CD1c-positive myeloid dendritic cell (primary cell): ENCODE measurements around the gene RAB7A.
A peak's percentile ranks its signal among the peaks of the same experiment; 100 is the strongest.
"Not testable (repeated sequence)": the region's sequence is repeated elsewhere in the genome, so short reads cannot be mapped to it uniquely, and the experiment has no call there.

ENCODE experiments used
- DNase-seq: peaks from one replicate; pipeline ENCODE4 v3.0.0-alpha.2; 2016; ENCODE audit errors: extremely low spot score

RAB7A gene

DNA sequence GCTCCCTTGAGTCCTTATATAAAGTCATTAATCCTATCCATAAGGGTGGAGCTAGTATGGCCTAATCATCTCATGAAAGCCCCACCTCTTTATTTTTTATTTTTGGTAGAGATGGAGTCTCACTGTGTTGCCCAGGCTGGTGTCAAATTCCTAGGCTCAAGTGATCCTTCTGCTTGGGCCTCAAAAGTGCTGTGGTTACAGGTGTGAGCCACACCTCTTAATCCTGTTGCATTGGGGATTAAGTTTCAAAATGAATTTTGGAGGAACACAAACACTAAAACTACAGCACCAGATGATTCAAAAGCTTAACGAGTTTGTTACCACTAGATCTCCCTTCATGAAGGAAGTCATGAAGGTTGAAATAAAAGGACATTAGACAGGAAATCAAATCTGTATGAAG is 27.7 kb downstream of the RAB7A start:
- DNase-seq, result no peak

DNA sequence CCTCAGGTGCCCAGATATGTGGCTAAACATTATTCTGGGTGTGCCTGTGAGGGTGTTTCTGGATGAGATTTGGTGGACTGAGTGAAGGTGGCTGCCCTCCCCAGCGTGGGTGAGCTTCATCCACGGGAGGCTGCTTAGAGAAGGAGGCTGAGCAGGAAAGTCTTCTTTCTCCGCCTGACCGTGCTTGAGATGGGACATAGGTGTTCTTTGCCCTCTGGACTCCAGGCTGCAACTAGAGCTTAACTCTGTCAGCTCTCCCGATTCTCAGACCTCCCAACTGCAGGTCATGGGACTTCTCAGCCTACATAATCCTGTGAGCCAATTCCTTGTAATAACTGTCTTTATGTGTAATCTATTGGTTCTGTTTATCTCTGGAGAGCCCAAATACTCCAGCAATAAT is 34.1 kb downstream of the RAB7A start:
- no peak for DNase-seq

DNA sequence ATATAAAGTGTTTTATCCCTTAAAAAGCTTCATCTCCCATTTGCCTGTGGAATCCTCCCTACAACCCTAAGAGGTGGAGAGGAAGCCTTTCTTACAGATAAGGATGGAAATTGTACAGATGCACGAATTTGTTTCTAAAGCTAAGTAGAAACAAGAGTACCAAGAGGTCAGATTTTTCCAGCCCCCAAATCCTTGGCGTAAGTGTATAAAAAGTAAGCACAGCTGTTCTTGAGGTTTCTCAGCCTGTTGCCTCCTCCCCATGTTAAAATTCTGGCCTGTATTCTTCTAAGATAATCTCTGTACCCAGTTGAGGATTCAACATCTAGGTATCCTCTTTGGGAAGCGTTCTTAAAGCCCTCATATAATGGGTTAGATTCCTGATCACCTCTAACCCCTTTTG is 34.9 kb downstream of the RAB7A start:
- DNase-seq, result no peak

DNA sequence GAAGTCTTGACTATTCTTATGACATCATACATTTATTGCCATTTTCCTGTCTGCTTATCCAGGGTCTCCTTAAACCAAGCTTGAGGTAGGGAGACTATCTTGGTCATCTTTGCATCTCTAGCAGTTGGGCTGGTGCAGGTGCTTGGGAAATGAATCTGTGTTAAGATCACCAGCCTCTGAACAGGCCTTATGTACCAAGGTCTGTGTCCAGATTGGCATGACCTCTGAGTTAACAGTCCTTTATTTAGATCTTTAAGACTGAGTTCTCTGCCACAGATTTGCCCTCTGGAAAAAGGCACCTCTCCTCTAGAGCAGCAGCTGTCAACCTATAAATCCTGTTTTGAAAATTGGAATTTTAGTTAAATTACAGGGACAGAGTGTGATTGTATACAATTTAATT is 35.4 kb downstream of the RAB7A start:
- DNase-seq, result no peak

DNA sequence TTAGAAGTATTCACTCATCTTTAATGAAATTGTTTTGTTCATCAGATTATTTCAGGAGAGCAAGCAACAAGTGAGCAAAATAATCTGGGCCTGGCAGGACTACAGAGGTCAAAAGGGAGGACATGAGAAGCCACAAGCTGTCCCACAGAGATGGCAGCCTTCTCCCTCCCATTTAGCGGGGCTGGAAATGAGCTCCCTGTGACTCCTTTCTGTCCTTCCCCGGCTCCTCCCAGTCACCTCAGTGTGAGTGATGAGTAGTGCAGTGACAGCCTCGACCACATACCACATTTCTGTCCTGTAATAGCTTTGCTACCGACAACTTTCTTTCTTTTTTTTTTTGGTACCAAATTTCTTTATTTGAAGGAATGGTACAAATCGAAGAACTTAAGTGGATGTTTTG is 38.0 kb downstream of the RAB7A start:
- no peak for DNase-seq

DNA sequence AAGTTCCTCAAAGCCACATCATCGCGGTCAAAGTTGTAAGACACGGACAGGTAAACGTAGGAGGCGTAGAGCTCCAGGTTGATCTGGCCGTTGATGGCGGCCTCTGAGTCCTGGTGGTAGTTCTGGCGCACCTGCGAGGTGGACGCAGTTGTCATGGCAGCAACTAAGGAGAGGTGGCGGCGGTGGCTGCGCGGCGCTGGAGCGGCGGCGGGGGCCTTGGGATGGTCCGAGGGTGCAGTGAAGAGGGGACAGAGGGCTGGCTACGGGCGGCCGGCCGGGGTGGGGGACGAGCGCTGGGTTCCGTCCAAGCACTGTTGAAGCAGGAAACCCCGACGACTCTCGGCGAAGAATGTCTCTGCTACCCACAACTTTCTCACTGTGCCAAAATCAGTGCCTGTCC is 38.9 kb downstream of the RAB7A start:
- DNase-seq, result no peak

DNA sequence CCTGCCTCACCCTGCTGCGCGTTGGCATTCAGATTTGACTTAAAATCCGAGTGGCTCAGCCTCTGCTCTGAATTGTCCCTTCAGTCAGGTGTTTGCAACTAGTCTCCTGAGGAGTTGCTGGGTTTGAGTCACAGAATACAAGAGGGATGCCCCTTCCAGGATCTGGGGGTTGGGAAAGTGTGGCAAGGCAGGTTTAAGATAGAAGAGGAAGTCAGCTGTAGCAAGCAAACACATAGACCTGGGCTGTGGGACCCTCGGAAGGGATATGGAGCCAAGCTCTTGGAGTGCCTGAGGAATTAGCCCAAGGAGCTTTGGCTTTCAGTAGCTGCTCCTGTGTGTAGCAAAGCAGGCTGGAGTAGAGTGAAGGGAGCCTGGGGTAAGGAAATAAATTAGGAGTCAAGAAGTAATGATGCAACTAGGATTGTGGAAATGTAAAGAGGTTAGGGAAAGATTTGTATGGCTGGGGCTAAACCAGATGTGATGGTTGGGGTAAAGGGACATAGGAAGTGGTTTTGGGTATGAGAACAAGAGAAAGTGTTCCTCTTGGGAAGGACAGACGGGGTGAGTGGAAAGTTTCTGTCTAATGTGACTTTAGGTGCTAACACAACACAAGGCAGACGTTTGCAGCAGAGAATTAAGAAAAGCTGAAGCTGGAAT is 41.2 kb downstream of the RAB7A start:
- DNase-seq, result no peak

DNA sequence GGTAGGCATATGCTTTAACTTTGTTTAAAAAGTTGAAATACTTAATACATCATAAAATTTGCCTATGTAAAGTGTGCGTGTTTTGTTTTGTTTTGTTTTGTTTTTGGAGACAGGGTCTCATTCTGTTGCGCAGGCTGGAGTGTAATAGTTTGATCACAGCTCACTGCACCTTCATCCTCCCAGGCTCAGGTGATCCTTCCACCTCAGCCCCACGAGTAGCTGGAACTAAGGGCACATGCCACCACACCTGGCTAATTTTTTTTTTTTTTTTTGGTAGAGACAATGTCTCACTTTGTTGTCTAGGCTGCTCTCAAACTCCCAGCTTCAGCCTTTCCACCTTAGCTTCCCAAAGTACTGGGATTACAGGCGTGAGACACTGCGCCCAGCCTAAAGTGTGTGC is 42.5 kb downstream of the RAB7A start:
- DNase-seq, result no peak

DNA sequence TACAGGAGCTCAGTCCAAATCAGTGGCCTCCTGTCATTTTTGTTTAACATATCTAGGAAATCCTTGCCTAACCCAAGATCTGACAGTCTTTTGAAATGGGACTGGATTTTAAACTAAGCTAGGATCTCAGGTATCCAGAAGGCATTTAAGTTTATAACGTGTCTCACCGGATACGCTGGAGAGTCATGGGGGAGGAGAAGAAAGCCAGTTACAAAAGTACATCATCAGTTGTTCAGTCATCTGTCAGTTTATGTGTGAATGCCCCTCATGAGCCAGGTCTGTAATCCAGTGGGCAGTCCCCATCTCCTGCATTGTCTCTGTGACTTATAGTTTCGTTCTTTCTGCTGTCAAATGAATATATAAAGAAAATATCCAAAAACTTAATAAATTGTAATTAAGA is 44.4 kb downstream of the RAB7A start:
- DNase-seq, result no peak

DNA sequence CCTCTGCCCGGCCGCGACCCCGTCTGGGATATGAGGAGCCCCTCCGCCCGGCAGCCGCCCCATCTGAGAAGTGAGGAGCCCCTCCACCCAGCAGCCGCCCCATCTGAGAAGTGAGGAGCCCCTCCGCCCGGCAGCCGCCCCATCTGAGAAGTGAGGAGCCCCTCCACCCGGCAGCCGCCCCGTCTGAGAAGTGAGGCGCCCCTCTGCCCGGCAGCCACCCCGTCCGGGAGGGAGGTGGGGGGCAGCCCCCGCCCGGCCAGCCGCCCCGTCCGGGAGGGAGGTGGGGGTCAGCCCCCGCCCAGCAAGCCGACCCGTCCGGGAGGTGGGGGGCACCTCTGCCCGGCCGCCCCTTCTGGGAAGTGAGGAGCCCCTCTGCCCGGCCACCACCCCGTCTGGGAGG is 47.2 kb downstream of the RAB7A start:
- not testable (repeated sequence) for DNase-seq

DNA sequence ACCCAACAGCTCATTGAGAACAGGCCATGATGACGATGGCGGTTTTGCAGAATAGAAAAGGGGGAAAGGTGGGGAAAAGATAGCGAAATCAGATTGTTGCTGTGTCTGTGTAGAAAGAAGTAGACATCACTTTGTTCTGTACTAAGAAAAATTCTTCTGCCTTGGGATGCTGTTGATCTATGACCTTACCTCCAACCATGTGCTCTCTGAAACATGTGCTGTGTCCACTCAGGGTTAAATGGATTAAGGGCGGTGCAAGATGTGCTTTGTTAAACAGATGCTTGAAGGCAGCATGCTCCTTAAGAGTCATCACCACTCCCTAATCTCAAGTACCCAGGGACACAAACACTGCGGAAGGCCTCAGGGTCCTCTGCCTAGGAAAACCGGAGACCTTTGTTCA is 47.6 kb downstream of the RAB7A start:
- DNase-seq, result not testable (repeated sequence)

DNA sequence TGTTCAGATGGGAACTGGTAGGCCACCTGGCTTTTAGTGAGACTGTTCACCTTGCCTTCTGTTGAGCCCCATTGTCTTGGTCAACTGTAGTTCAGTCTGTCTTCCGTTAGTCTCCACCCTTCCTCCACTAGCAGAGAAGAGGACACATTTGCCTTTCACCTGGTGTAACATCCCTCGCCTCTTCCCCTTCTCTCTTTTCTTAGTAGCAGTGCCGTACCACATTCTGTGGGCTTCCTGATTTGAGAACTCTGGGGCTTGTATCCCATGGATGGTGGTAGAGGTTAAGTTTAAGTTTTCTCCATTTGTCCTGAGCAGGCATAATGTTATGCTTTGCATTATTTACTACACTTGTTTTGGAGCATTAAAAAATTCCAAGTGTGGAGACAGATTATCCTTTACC is 49.3 kb downstream of the RAB7A start:
- no peak for DNase-seq

DNA sequence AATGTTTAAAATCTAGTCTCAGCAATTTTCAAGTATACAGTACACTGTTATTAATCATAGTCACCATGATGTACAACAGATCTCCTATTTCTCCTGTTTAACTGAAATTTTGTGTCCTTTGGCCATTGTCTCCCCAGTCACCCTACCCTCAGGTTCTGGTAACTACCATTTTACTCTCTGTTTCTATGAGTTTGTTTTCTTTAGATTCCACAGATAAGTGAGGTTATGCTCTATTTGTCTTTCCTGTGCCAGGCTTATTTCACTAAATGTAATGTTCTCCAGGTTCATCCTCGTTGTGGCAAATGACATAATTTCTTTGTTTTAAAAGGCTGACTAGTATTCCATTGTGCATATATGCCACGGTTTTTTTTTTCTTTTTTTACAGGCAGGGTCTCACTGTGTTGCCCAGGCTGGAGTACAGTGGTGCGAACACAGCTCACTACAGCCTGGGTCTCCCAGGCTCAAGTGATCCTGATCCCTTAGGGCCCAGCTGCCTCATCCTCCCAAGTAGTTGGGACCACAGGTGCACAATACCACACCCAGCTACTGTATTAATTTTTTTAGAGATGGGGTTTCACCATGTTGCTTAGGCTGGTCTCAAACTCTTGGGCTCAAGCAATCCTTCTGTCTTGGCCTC is 50.0 kb downstream of the RAB7A start:
- no peak for DNase-seq

DNA sequence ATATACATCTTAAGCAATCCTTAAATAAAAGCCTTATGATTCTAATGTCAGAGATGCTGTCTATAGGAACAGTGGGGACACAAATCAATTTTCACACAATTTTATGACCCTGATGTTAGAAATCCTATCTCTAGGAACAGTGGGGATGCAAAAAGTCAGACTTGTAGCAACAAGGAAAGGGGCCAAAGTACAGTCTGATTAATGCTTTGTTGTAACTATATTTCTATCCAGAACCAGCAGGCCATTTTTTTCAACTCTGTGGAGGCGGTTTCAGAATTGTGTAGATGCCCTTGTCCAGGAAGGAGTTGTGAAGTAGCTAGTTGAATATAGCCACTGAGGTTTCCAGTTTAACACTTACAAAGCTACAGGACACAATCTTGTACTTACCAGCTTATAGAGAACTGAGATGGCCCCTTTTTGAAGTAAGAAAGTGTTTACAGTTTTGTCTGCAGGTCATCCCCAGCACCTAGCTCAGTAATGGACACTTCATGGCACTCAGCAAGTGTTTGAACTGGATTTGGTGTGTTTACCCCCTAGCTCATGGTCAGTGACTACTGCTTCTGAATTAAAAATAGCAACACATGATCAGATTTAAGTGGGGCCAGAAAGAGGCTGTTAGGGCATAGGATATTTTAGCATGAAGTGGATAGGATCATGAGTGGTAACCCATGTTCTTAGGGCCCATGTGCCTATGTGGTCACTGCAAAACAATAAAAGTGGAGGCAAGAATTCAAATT is 54.3 kb downstream of the RAB7A start:
- DNase-seq, result no peak

DNA sequence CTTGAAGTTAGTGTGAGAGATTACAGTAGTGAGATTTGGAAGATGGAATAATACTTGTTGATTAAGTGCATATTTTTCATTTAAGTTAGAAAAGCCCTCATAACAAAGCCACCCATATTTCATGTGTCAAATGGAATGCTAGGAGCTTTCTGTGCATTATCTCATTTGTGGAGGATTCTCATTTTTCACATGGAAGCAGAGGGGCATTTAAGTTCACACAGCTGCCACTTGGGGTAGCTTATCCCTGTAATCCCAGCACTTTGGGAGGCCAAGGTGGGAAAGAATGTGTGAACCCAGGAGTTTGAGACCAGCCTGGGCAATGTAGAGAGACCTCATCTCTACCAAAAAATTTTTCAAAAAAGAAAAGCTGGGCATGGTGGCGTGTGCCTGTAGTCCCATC is 55.2 kb downstream of the RAB7A start:
- no peak for DNase-seq

DNA sequence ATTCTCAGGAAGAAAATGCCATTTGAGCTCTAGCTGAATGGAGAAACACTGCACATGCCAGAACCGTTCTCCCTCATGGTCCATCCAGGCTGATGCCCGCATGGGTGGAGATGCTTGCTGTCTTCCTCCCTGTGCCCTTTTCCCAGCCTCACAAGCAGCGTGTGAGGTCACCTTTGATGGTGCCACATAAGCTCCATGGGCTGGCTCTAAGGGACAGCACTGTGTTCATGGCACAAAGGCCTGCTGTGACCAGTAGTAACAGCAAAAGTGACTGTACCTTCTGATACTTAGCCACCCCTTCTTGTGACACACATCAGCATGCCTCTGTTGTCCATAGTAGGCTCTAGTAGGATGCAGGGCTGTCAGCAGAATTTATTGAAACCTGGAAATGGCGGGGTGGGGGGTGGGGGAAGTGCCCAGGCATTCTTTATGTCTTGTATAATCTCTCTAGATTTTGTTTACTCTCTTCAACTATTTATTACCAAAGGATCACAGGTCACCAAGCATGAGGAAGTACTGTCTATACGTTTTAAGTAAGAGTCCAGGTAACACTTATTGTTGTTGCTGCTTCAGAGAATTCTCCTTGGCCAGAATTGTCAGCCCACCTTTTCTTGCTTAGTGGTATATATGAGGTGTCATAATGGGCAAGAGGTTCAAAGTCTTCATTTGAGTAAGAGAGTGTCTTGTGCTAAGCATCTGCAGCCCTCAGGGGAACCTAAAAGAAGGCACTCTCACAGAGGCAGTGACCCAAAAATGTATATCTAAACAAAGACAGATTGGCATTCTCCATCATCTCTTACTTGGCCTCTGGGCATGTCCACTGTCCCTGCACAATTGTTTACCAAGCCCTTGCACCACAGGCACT is 56.5 kb downstream of the RAB7A start:
- no peak for DNase-seq

DNA sequence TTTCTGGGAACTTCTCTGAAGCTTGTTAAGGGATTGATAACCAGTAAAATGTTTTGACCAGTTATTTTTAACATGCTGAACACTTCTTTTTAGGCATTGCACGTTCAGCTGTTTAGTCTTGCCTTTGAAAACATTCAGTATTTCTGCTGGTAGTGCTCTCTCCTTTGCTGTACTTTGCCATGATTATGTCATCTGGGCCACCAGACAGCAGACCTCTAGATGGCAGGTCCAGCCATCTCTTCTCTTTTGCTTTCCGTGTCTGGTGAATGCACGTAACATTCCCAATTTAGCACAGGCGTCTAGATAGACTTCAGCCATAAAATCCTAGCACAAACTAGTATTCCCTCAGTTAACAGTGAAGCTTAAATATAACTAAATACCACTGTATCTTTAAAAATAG is 57.8 kb downstream of the RAB7A start:
- DNase-seq, result no peak

DNA sequence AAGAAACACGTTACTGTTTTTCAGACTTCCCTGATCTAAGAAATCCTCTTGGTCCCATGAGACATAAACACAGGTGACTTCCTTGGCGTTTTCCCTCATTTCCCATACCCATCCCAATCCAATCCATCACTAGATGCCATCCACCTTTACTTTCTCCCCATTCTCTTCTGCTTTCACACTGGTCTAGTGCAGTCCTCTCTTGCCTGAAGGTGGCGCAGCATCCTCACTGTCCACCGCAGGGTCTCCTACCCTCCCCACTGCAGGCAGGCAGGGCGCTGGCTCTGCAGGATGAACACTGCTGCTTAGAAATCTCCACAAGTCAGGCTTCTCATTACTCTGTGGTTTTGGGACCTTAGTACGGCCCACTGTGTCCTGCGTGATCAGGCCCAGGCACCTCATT is 58.2 kb downstream of the RAB7A start:
- DNase-seq, result peak; percentile 41

DNA sequence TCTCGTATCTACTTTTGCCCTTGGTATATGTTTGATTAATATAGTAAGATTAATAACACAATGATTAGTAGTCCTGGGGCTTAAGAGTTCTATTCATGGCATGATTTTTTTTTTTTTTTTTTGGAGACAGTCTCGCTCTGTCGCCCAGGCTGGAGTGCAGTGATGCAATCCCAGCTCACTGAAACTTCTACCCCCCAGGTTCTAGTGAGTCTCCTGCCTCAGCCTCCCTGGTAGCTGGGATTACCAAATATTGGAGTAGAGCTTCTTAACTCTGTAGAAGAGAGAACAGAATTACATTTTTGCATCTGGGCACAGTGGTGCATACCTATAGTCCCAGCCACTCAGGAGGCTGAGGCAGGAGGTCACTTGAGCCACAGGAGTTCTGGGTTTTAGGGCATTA is 58.9 kb downstream of the RAB7A start:
- DNase-seq, result no peak

DNA sequence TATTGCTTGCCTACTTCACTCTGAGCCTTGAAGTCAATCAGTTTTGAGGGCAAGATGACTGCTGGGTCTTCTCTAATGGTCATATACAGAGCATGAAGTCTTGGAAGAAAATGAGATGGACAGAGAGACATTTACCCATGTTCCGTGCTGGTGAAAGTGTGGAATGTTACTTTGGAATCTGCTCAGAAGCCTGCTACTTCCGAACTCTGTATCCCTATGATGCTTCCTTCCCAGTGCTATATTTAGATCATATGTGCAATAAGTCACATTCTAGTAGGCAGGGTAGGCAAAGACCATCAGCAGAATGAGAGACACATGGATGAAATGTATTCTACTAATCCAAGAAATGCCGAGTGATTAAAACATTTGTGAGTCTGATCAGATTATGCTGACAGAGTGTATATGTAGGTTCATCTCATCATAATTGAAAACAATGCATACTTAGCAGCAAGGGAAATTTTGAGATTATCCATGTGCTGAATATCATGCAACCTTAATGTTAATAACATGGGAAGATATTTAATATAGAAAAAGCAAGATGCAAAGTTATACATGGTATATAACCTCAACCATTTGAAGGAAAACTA is 60.5 kb downstream of the RAB7A start:
- no peak for DNase-seq

DNA sequence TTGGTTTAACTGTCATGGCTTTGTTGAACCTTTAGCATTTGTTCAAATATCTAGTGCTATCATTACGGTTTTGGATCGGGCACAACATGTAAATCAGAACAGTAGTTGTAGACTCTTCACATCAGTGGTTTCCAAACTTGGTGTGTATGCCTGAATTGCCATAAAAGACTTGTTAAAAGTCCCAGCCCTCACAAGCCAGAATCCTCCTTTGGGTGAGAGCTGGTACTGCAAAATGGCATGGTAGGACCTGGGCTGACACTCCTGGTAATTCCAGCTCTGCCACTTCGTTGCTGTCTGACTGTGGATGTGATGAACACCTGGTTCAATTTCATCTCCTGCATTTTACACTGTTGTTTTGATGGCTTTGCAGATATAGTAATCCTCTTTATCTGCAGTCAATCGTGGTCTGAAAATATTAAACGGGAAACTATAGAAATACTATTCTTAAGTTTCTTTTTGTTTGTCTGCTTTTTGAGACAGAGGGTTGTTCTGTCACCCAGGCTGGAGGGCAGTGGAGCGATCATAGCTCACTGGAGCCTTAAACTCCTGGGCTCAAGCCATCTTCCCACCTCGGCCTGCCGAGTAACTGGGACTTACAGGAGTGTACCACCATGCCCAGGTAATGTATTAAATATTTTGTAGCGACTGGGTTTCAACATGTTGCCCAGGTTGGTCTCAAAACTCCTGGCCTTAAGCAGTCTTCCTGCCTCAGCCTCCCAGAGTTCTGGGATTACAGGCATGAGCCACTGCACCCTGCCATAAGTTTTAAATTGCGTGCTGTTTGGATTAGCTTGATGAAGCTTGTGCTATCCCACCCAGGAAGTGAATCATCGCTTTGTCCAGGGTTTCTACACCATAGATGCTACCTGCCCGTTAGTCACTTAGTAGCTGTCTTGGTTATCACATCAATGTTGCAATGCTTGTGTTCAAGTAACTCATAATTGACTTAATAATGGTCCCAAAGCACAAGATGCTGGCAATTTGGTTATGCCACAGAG is 61.6 kb downstream of the RAB7A start:
- peak; percentile 28 for DNase-seq
